Rectal smooth muscle tissue (tissue), 1 donor: ENCODE results near the gene DOK7.

Experiments
- H3K27ac ChIP-seq: one replicate; pipeline ENCODE4 v1.7.0; 2013; ENCODE audit warnings: low read depth, low read length, inconsistent platforms
- H3K27me3 ChIP-seq: one replicate; pipeline ENCODE4 v1.7.0; 2013; ENCODE audit warnings: low read length; ENCODE audit not compliant: control insufficient read depth, insufficient read depth
- H3K36me3 ChIP-seq: one replicate; pipeline ENCODE4 v1.7.0; 2013; ENCODE audit warnings: low read length; ENCODE audit not compliant: control insufficient read depth, insufficient read depth
- H3K4me1 ChIP-seq: one replicate; pipeline ENCODE4 v1.7.0; 2013; ENCODE audit warnings: low read length; ENCODE audit not compliant: control insufficient read depth, insufficient read depth
- H3K4me3 ChIP-seq: one replicate; pipeline ENCODE4 v1.7.0; 2013; ENCODE audit warnings: low read length
- H3K9ac ChIP-seq: one replicate; pipeline ENCODE4 v1.7.0; 2013; ENCODE audit warnings: low read length

The DOK7 gene

GRCh38 chr4:3464349-3464905, 1.3 kb downstream of the DOK7 start:
- no peaks in the 10 kb centered on the region for H3K36me3 ChIP-seq
- no peak overlapping the region for H3K4me3 ChIP-seq
- H3K27me3 ChIP-seq = peaks cover 10% of the 10 kb centered on the region
- no peaks in the 10 kb centered on the region for H3K4me1 ChIP-seq
- H3K27ac ChIP-seq = no peak overlapping the region
- H3K9ac ChIP-seq = no peak overlapping the region

- Histone ChIP-seq H3K4me3 (no peak overlapping the region), H3K9ac (no peak overlapping the region), H3K36me3 (no peaks in the 10 kb centered on the region), H3K27me3 (peaks cover 13% of the 10 kb centered on the region), H3K27ac (no peak overlapping the region), H3K4me1 (no peaks in the 10 kb centered on the region)
Observed at GRCh38 chr4:3464911-3465697, 2.0 kb downstream of the DOK7 start.

DNA sequence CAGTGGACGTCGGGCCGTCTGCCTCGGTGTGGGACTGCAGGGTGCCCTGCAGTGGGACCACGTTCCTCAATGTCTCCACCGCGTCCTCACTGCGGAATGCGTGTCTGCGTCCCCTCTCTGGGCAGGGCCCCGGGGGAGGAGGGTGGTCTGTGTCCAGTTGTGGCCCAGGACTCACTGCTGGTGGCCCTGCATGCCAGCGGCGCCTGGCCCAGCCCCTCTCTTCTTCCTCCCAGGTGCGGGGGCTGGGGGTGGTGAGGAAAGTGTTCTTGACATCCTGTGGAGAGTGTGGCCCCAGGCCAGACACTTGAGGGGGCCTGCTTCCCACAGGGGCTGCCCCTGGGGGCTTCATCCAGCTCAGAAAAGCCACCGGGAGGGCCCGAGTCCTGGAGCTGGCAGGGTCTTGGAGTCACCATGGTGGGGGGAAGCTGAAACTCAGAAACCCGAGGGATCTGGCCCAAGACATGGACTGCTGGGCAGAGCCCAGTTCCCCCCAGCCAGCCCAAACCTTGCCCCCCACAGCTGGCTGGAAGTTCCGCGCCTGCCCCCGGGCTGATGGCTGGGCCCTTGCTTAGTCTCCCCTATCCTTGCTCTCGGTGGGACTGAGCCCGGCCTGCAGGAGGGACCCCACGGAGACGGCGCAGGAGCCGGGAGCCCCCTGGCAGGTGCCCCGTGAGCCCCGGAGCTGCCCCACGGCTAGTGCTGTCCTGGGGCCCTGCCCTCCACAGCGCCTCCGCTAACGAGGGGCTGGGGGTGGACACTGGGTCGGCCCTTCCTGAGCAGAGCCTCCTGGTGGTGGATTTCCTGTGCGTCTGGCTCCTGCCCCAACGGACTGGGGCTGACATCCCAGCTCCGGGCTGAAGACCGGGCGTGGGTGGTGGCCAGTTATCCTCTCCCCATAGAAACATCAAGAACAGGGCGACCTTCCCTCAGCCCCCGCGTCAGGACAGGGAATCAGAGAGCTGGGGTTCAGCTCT, 2.9 kb downstream of the DOK7 start:
- H3K4me3 ChIP-seq = no peak overlapping the region
- no peaks in the 10 kb centered on the region for H3K4me1 ChIP-seq
- H3K27me3 ChIP-seq = peaks cover 16% of the 10 kb centered on the region
- no peak overlapping the region for H3K9ac ChIP-seq
- H3K27ac ChIP-seq = no peak overlapping the region
- H3K36me3 ChIP-seq = no peaks in the 10 kb centered on the region

- Histone ChIP-seq H3K36me3 (no peaks in the 10 kb centered on the region), H3K27ac (no peak overlapping the region), H3K4me1 (no peaks in the 10 kb centered on the region), H3K27me3 (peaks cover 16% of the 10 kb centered on the region), H3K4me3 (no peak overlapping the region), H3K9ac (no peak overlapping the region)
Observed at GRCh38 chr4:3466691-3467600, 3.8 kb downstream of the DOK7 start.

GRCh38 chr4:3467601-3468031, 4.5 kb downstream of the DOK7 start:
- Histone ChIP-seq H3K36me3 (no peaks in the 10 kb centered on the region), H3K4me3 (no peak overlapping the region), H3K9ac (no peak overlapping the region), H3K4me1 (no peaks in the 10 kb centered on the region), H3K27ac (no peak overlapping the region), H3K27me3 (peaks cover 13% of the 10 kb centered on the region)

GRCh38 chr4:3468154-3468553, 5.0 kb downstream of the DOK7 start:
- Histone ChIP-seq H3K27ac (no peak overlapping the region), H3K36me3 (no peaks in the 10 kb centered on the region), H3K9ac (no peak overlapping the region), H3K4me3 (no peak overlapping the region), H3K27me3 (peaks cover 11% of the 10 kb centered on the region), H3K4me1 (no peaks in the 10 kb centered on the region)

GRCh38 chr4:3468804-3469203, 5.7 kb downstream of the DOK7 start:
- H3K27me3 ChIP-seq = peaks cover 10% of the 10 kb centered on the region
- H3K9ac ChIP-seq = no peak overlapping the region
- no peak overlapping the region for H3K27ac ChIP-seq
- no peaks in the 10 kb centered on the region for H3K36me3 ChIP-seq
- no peaks in the 10 kb centered on the region for H3K4me1 ChIP-seq
- no peak overlapping the region for H3K4me3 ChIP-seq

- no peak overlapping the region for H3K27ac ChIP-seq
- no peaks in the 10 kb centered on the region for H3K4me1 ChIP-seq
- no peak overlapping the region for H3K9ac ChIP-seq
- no peak overlapping the region for H3K4me3 ChIP-seq
- peaks cover 6% of the 10 kb centered on the region for H3K27me3 ChIP-seq
- H3K36me3 ChIP-seq = no peaks in the 10 kb centered on the region
Observed at GRCh38 chr4:3469386-3470243, 6.5 kb downstream of the DOK7 start.

- no peak overlapping the region for H3K27ac ChIP-seq
- H3K27me3 ChIP-seq = peaks cover 6% of the 10 kb centered on the region
- H3K4me1 ChIP-seq = no peaks in the 10 kb centered on the region
Observed at GRCh38 chr4:3470244-3471097, 7.4 kb downstream of the DOK7 start.

DNA sequence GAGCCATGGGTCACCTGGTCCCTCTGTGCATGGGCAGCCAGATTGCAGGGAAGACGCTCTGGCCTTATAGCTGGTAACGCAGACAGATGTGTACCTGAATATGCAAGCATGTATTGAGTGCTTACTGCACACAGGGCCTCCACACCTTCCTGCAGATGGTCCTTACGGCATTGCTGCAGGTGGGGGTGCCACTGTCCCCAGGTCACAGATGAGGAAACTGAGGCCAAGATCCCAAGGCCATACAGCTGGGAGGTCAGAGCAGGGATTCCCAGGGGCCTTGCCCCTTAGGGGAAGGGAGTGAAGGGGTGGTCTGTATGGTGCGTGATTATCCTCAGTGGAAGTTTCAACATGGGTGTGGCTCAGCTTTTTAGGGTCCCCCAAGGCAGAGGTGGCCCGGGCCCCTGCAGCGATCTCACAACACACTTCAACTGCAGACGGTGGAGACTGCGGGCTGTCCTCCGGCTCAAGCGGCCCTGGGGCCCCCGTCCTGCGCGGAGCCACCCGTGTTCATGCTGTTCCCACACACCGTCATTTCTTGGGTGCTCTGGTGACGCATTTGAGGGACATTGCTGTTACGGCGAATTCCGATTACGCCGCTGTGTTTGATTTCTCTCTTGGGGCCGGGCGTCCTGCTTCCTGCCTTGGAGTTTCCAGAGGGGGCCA, 8.1 kb downstream of the DOK7 start:
- Histone ChIP-seq H3K4me1 (no peaks in the 10 kb centered on the region), H3K9ac (no peak overlapping the region), H3K4me3 (no peak overlapping the region), H3K27me3 (peaks cover 6% of the 10 kb centered on the region), H3K36me3 (no peaks in the 10 kb centered on the region), H3K27ac (no peak overlapping the region)

More at GRCh38 chr4:3470244-3471097, 7.4 kb downstream of the DOK7 start:
- H3K9ac ChIP-seq = no peak overlapping the region
- no peaks in the 10 kb centered on the region for H3K36me3 ChIP-seq
- H3K4me3 ChIP-seq = no peak overlapping the region
